ENCODE measurements around the gene SMG5. TPM values are rescaled to one million over a fixed set of nuclear protein-coding genes. Genes with fewer than 3 reads are reported as not detected.

The SMG5 gene
- total RNA-seq, 1 donor from 2014 or later = 114 TPM

GRCh38 chr1:156259805-156260204 is 22.8 kb downstream of the SMG5 start:
- Mint-ChIP-seq H3K9me3 (ENCODE audit: low read depth) (no peaks in the 10 kb centered on the region), H3K27me3 (no peaks in the 10 kb centered on the region), H3K4me1 (ENCODE audit: low read depth) (no peaks in the 10 kb centered on the region), H3K4me3 (ENCODE audit: low read depth) (no peak overlapping the region), H3K27ac (no peak overlapping the region), H3K36me3 (ENCODE audit: insufficient read depth) (peaks cover 34% of the 10 kb centered on the region)
- no peak for DNase-seq (ENCODE audit: low spot score, unreplicated experiment)
- no peak for TF ChIP-seq CTCF (IDR thresholded peaks at IDR 0.05; ENCODE audit: unreplicated experiment)

- H3K4me3 Mint-ChIP-seq (ENCODE audit: low read depth) = no peak overlapping the region
- no peaks in the 10 kb centered on the region for H3K9me3 Mint-ChIP-seq (ENCODE audit: low read depth)
- TF ChIP-seq CTCF (IDR thresholded peaks at IDR 0.05; ENCODE audit: unreplicated experiment) = no peak
- H3K36me3 Mint-ChIP-seq (ENCODE audit: insufficient read depth) = peaks cover 34% of the 10 kb centered on the region
- no peak for DNase-seq (ENCODE audit: low spot score, unreplicated experiment)
- no peak overlapping the region for H3K27ac Mint-ChIP-seq
- no peaks in the 10 kb centered on the region for H3K27me3 Mint-ChIP-seq
- H3K4me1 Mint-ChIP-seq (ENCODE audit: low read depth) = no peaks in the 10 kb centered on the region
These were observed 23.8 kb downstream of the SMG5 start for GRCh38 chr1:156258859-156259258.

- no peaks in the 10 kb centered on the region for H3K9me3 Mint-ChIP-seq (ENCODE audit: low read depth)
- H3K27ac Mint-ChIP-seq = peak overlapping the region; percentile 13
- DNase-seq (ENCODE audit: low spot score, unreplicated experiment) = no peak
- TF ChIP-seq CTCF (IDR thresholded peaks at IDR 0.05; ENCODE audit: unreplicated experiment) = no peak
- peaks cover 37% of the 10 kb centered on the region for H3K36me3 Mint-ChIP-seq (ENCODE audit: insufficient read depth)
- no peaks in the 10 kb centered on the region for H3K4me1 Mint-ChIP-seq (ENCODE audit: low read depth)
- H3K27me3 Mint-ChIP-seq = no peaks in the 10 kb centered on the region
- H3K4me3 Mint-ChIP-seq (ENCODE audit: low read depth) = no peak overlapping the region
These were observed 24.9 kb downstream of the SMG5 start for GRCh38 chr1:156257711-156258110.

- no peak overlapping the region for H3K4me3 Mint-ChIP-seq (ENCODE audit: low read depth)
- H3K36me3 Mint-ChIP-seq (ENCODE audit: insufficient read depth) = peaks cover 28% of the 10 kb centered on the region
- H3K27ac Mint-ChIP-seq = no peak overlapping the region
- no peaks in the 10 kb centered on the region for H3K4me1 Mint-ChIP-seq (ENCODE audit: low read depth)
- H3K9me3 Mint-ChIP-seq (ENCODE audit: low read depth) = no peaks in the 10 kb centered on the region
- DNase-seq (ENCODE audit: low spot score, unreplicated experiment) = no peak
- no peak for TF ChIP-seq CTCF (IDR thresholded peaks at IDR 0.05; ENCODE audit: unreplicated experiment)
- no peaks in the 10 kb centered on the region for H3K27me3 Mint-ChIP-seq
These were observed 29.0 kb downstream of the SMG5 start for GRCh38 chr1:156253634-156254033.

- Mint-ChIP-seq H3K27me3 (no peaks in the 10 kb centered on the region), H3K36me3 (ENCODE audit: insufficient read depth) (peaks cover 23% of the 10 kb centered on the region)
These were observed 31.1 kb downstream of the SMG5 start for GRCh38 chr1:156251527-156251926.

More at GRCh38 chr1:156251527-156251926, 31.1 kb downstream of the SMG5 start:
- no peak for DNase-seq (ENCODE audit: low spot score, unreplicated experiment)
- H3K4me3 Mint-ChIP-seq (ENCODE audit: low read depth) = no peak overlapping the region
- H3K4me1 Mint-ChIP-seq (ENCODE audit: low read depth) = peaks cover 4% of the 10 kb centered on the region
- H3K27ac Mint-ChIP-seq = no peak overlapping the region
- no peak for TF ChIP-seq CTCF (IDR thresholded peaks at IDR 0.05; ENCODE audit: unreplicated experiment)
- H3K9me3 Mint-ChIP-seq (ENCODE audit: low read depth) = no peaks in the 10 kb centered on the region
